Upper lobe of left lung (tissue), 6 donors: ENCODE measurements around the gene KRTAP10-8. TPM values are rescaled to one million over a fixed set of nuclear protein-coding genes. Genes with fewer than 3 reads are reported as not detected.
"Not testable (repeated sequence)": the region's sequence is repeated elsewhere in the genome, so short reads cannot be mapped to it uniquely, and the experiment has no call there.

Experiments used
- ATAC-seq, 2 donors: fragments of 200-7000 bp; cut with Tn5 transposase; one replicate each; pipeline ENCODE4 v1.9.1; 2022; ENCODE audit warnings: mild to moderate bottlenecking in 2 of 2, moderate library complexity in 2 of 2; ENCODE audit not compliant: low FRiP score in 2 of 2
- DNase-seq, 2 donors: peaks; one replicate each; pipeline ENCODE4 v3.0.0-alpha.2; 2019 to 2020
- H3K27ac ChIP-seq, 4 donors: fragments of 200-600 bp; sonication (generic); one replicate each; pipeline ENCODE4 v1.5.1; 2016 to 2019
- H3K27me3 ChIP-seq, 4 donors: fragments of 200-600 bp; sonication (generic); one replicate each; pipeline ENCODE4 v1.5.1; 2017 to 2019
- H3K36me3 ChIP-seq, 4 donors: fragments of 200-600 bp; sonication (generic); one replicate each; pipeline ENCODE4 v1.5.1; 2016 to 2019
- H3K4me1 ChIP-seq, 4 donors: fragments of 200-600 bp; sonication (generic); one replicate each; pipeline ENCODE4 v1.5.1; 2018 to 2019
- H3K4me3 ChIP-seq, 4 donors: fragments of 200-600 bp; sonication (generic); one replicate each; pipeline ENCODE4 v1.5.1; 2017 to 2019; ENCODE audit warnings: mild to moderate bottlenecking in 2 of 4, moderate library complexity in 1 of 4
- H3K9me3 ChIP-seq, 4 donors: fragments of 200-600 bp; sonication (generic); one replicate each; pipeline ENCODE4 v1.5.1; 2018 to 2019
- EP300 ChIP-seq, 4 donors: sonication (generic); formaldehyde crosslinking; IDR thresholded peaks; one replicate each; pipeline ENCODE4 v1.5.1; 2017; ENCODE audit warnings: antibody characterized with exemption in 4 of 4, control low read depth in 2 of 4
- POLR2A ChIP-seq, 4 donors: fragments of 450-650 bp; IDR thresholded peaks; one replicate each; pipeline ENCODE4 v1.5.1; 2016 to 2017; ENCODE audit warnings: antibody characterized with exemption in 4 of 4, mild to moderate bottlenecking in 2 of 4
- POLR2AphosphoS5 ChIP-seq, 2 donors: sonication (generic); formaldehyde crosslinking; IDR thresholded peaks; one replicate each; pipeline ENCODE4 v1.5.1; 2017; ENCODE audit warnings: antibody characterized with exemption in 2 of 2
- WGBS, 2 donors: methylation state at CpG; one replicate each; pipeline ENCODE4 v1.1.5; 2017 to 2018; 5-methylcytosine and 5-hydroxymethylcytosine counted together
- total RNA-seq, 6 donors: library from RNA; depleted of rRNA in 4 of 6; stranded (reverse); fragments of >200 nt in 4 of 6; gene quantifications; one replicate each; pipeline versions ENCODE4 v1.1.0 to v1.2.1, GENCODE V29; 2016 to 2021
- TF ChIP-seq, protein P1 (sequence below), 6 experiments: fragments of 450-650 bp in 4 of 6; fragments of 200-600 bp in 2 of 6; sonication (generic) in 2 of 6; IDR thresholded peaks; one replicate each; pipeline ENCODE4 v1.5.1; 2016 to 2019; ENCODE audit warnings: antibody characterized with exemption in 6 of 6
- donor health status: DM: no; HTN: no; CAD: no; lungs with moderate emphysema.
- donor health status: DM: no; HTN: yes; CAD: no; lungs with severe emphysema.

Gene KRTAP10-8
- total RNA-seq, 6 donors from 2014 or later, result not detected

DNA sequence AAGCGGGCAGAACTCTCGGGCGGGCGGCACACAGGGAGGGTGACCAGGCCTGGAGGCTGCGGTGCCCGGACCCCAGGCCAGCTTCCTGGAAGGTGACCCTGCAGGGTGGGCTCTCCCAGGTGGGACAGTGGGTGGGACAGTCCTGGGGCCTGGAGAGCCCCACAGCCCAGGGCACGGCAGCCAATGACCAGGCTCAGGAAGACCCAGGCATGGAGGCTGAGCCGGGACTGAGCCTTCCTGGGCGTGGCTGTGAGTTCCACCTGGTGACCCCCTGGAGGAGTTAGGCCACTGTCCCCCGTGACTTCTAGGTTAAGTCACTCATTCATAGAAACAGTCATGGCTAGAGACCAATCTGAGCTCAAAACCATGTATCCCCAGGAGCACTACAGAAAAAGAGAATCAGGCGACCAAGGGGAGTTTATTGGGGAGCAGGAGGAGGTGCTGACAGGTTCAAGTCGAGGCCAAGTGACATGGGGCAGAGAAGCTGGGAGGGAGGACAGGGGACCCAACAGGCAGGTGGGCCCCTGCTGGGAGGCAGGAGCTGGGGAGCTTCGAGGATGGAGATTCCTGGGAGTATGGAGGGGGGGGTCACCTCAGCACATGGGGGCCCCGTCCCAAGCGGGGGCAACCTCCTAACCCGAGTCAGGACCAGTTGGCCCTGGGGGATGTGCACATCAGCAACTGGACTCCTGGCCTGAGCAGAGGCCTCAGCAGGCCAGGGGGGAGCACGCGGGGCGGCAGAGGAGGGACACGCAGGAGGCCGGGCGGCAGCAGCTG, 32.6 kb upstream of the KRTAP10-8 start:
- Histone ChIP-seq H3K36me3 (no peaks in the 10 kb centered on the region), H3K4me1 (no peaks in the 10 kb centered on the region), H3K4me3 (no peak overlapping the region), H3K9me3 (peaks cover 0 to 31% (median 15%) of the 10 kb centered on the region in 4 donors), H3K27me3 (no peaks in the 10 kb centered on the region), H3K27ac (no peak overlapping the region)
- 69 to 82% methylated on average over 12 to 19 of the region's 22 CpGs for WGBS, 2 donors
- DNase-seq (no peak), ATAC-seq (no peak)
- no peak for TF ChIP-seq POLR2AphosphoS5 (IDR thresholded peaks at IDR 0.05)
- no peak for TF ChIP-seq POLR2A (IDR thresholded peaks at IDR 0.05)
- no peak for TF ChIP-seq EP300 (IDR thresholded peaks at IDR 0.05)
- TF ChIP-seq, protein P1, sequence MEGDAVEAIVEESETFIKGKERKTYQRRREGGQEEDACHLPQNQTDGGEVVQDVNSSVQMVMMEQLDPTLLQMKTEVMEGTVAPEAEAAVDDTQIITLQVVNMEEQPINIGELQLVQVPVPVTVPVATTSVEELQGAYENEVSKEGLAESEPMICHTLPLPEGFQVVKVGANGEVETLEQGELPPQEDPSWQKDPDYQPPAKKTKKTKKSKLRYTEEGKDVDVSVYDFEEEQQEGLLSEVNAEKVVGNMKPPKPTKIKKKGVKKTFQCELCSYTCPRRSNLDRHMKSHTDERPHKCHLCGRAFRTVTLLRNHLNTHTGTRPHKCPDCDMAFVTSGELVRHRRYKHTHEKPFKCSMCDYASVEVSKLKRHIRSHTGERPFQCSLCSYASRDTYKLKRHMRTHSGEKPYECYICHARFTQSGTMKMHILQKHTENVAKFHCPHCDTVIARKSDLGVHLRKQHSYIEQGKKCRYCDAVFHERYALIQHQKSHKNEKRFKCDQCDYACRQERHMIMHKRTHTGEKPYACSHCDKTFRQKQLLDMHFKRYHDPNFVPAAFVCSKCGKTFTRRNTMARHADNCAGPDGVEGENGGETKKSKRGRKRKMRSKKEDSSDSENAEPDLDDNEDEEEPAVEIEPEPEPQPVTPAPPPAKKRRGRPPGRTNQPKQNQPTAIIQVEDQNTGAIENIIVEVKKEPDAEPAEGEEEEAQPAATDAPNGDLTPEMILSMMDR (IDR thresholded peaks at IDR 0.05), result no peak

- Histone ChIP-seq H3K4me1 (no peaks in the 10 kb centered on the region), H3K36me3 (no peaks in the 10 kb centered on the region), H3K27me3 (no peaks in the 10 kb centered on the region), H3K9me3 (peaks cover 0 to 31% (median 15%) of the 10 kb centered on the region in 4 donors), H3K4me3 (no peak overlapping the region), H3K27ac (no peak overlapping the region)
- no peak for TF ChIP-seq POLR2AphosphoS5 (IDR thresholded peaks at IDR 0.05)
- no peak for TF ChIP-seq POLR2A (IDR thresholded peaks at IDR 0.05)
- TF ChIP-seq, protein P1 (IDR thresholded peaks at IDR 0.05), result no peak
- TF ChIP-seq EP300 (IDR thresholded peaks at IDR 0.05), result no peak
- 74 to 80% methylated on average over 7 of the region's 7 CpGs for WGBS, 2 donors
- DNase-seq (no peak), ATAC-seq (no peak)
Measured at GRCh38 chr21:44579833-44580144, 32.1 kb upstream of the KRTAP10-8 start.

DNA sequence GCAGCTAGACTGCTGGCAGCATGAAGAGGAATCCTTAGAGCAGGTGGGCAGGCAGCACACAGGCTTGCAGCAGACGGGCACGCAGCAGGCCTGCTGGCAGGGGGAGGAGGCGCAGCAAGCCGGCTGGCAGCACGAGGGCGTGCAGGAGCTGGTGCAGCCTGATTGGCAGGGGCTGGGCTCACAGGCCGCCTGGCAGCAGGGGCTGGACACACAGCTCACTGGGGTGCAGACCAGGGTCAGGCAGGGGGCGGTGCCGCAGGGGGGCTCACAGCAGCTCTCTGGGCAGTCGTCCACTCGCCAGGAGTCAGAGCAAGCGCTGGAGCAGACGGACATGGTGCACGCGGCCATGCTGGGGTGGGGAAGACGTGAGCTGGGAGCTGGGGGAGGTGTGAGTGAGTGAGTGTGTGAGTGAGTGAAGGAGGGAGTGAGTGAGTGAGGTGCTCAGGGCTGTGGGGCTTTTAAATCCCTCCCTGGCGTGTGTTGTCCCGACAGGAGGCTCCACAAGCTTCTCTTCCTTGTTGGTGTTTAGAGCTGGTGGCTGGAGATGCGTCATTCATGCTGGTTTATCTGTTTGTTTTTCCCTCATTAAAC, 31.6 kb upstream of the KRTAP10-8 start, which contains the start of gene KRTAP10-5:
TSS of gene KRTAP10-5 (minus strand) at position 374 of the 591 bp plus-strand sequence. CDS start at position 348, 26 bp downstream.
- not testable (repeated sequence) for H3K27me3 ChIP-seq, H3K36me3 ChIP-seq, H3K4me3 ChIP-seq, H3K27ac ChIP-seq, H3K4me1 ChIP-seq, ATAC-seq
- WGBS, 2 donors, result 48 to 60% methylated on average over 16 to 19 of the region's 19 CpGs
- H3K9me3 ChIP-seq, result peaks cover 0 to 31% (median 15%) of the 10 kb centered on the region in 4 donors
- peak in 1 of 2 donors; percentile 75 for DNase-seq

GRCh38 chr21:44581158-44581557, 30.7 kb upstream of the KRTAP10-8 start:
- WGBS, 2 donors, result 76 to 87% methylated on average over 3 of the region's 3 CpGs
- no peak for DNase-seq
- Histone ChIP-seq H3K9me3 (peaks cover 0 to 31% (median 15%) of the 10 kb centered on the region in 4 donors), H3K4me3 (no peak overlapping the region), H3K4me1 (no peaks in the 10 kb centered on the region), H3K36me3 (no peaks in the 10 kb centered on the region), H3K27ac (no peak overlapping the region), H3K27me3 (no peaks in the 10 kb centered on the region)
- TF ChIP-seq, protein P1 (IDR thresholded peaks at IDR 0.05), result no peak
- no peak for TF ChIP-seq EP300 (IDR thresholded peaks at IDR 0.05)
- no peak for ATAC-seq

DNA sequence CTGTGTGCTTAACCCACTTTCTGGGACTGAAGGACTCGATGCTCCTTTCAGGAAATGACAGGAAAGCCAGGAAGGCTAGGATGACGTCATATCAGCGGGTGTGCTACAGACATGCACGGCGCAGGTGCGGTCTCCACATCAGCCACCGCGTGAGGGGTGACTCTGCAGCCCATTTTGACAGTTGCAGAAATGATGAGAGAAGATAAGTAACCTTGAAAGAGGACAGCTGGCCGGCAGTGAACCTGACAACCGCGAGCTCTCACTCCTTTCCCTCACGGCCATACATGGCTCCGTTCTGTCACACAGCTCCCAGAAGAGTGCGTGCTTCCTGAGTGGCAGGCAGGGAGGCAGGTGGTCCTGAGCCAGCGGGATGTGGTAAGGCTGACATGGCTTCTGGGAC, 29.8 kb upstream of the KRTAP10-8 start:
- 77 to 79% methylated on average over 15 of the region's 15 CpGs for WGBS, 2 donors
- TF ChIP-seq POLR2AphosphoS5 (IDR thresholded peaks at IDR 0.05) (no peak), POLR2A (IDR thresholded peaks at IDR 0.05) (no peak), EP300 (IDR thresholded peaks at IDR 0.05) (no peak)
- TF ChIP-seq, protein P1 (IDR thresholded peaks at IDR 0.05), result no peak
- Histone ChIP-seq H3K27me3 (no peaks in the 10 kb centered on the region), H3K4me1 (no peaks in the 10 kb centered on the region), H3K4me3 (no peak overlapping the region), H3K36me3 (no peaks in the 10 kb centered on the region), H3K9me3 (peaks cover 0 to 26% (median 8%) of the 10 kb centered on the region in 4 donors), H3K27ac (no peak overlapping the region)
- no peak for DNase-seq
- no peak for ATAC-seq
